ENCODE results near the gene CYP3A4. TPM values are rescaled to one million over a fixed set of nuclear protein-coding genes. Genes with fewer than 3 reads are reported as not detected.
"Not testable (repeated sequence)": the region's sequence is repeated elsewhere in the genome, so short reads cannot be mapped to it uniquely, and the experiment has no call there.

CYP3A4 gene
- polyA plus RNA-seq, 4 donors, result 0.11 to 0.26 (median 0.16) TPM

DNA sequence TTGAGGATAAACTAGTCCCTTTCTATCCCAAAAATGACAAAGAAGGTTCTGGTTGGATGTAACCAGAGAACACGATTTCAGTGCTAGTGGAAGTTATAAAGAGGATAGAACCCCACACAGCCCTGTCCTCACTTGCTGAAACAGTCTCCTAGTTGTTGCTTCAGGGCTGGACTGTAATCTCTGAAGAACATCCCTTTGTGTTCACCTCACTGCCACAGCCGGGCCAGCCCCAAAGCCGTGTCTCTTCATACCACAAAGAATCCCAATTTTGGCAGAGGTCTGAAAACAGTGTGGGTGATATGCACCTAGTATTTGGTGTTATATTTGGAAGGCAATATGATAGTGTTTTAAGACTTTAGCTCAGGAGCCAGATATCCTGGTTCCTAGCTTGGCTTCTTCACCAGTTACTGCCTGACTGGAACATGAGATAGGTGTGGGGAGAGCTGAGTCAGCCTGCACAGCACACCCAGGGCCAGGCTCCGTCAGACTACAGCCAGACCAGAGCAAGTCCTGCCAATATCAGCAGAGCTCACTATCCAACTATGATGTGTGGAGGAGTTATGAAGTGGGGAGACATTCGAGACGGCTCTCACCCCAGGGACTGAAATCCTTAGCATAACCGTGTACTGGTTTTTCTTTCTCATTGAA is 21.2 kb downstream of the CYP3A4 start:
- no peak for DNase-seq (ENCODE audit: low read depth in 4 of 4, low spot score in 3 of 4)

DNA sequence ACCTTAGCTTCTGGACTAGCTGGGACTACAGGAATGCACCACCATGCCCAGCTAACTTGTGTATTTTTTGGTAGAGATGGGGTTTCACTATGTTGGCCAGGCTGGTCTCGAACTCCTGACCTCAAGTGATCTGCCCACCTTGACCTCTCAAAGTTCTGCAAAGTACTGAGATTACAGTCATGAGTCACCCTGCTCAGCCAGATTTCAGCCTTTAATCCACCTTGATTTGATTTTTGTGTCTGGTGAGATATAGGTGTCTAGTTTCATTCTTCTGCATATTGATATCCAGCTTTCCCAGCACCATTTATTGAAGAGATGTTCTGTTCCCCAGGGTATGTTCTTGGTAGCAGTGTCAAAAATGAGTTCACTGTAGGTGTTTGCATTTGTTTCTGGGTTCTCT is 28.9 kb downstream of the CYP3A4 start:
- no peak for DNase-seq (ENCODE audit: low read depth in 4 of 4, low spot score in 3 of 4)

DNA sequence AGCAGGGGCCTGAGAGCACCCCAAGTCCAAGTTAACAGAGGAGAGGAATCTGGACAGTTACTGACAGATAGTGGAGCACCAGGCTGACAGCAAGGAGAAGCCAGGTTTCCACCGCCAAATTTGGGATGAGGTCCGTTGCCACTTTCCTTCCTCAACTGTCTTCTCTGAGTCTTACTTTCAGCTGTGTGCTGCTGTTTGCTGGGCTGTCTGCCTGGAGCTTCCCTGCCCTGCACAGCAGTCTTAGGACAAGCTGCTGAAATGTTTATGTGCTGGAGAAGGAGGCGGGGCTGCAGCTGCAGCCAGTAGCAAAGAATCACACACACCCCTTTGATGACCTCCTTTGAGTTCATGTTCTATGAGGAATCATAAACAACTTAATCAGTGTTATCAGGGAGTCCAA is 31.6 kb downstream of the CYP3A4 start:
- no peak for DNase-seq (ENCODE audit: low read depth in 4 of 4, low spot score in 3 of 4)

DNA sequence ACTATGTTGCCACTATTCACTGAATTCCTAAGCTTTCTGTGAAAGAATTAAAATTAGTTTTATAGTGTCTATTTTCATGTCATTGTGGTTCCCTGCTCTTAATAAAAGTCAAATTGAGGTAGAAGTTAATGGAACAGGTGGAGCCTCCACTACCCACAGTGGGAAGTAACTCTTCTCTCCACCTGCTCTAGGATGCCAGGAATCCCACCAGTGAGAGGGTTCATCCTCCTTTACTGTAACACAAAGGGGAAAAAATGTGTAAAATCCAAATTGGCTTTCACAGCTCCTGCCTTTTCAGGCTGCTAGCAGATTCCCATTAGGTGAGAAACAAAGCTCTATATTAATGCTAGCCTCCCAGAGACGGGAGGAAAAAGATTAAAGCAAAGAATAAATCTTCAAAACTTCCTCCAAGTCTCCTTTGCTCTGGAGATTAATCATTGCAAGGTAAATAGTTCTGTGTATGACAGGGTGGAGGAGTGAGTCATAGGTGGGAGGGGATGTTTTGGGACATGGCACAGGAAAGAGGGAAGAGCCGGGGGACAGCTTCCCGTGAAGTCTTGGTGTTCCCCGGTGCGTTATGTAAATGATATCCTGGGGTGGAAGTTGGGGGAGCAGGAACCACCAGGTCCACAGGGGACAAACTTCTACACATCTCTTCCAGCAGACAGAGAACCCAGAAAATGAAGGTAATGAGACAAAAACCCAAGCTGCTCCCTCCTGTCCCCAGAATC is 32.5 kb downstream of the CYP3A4 start:
- DNase-seq (ENCODE audit: low read depth in 4 of 4, low spot score in 3 of 4), result not testable (repeated sequence)

DNA sequence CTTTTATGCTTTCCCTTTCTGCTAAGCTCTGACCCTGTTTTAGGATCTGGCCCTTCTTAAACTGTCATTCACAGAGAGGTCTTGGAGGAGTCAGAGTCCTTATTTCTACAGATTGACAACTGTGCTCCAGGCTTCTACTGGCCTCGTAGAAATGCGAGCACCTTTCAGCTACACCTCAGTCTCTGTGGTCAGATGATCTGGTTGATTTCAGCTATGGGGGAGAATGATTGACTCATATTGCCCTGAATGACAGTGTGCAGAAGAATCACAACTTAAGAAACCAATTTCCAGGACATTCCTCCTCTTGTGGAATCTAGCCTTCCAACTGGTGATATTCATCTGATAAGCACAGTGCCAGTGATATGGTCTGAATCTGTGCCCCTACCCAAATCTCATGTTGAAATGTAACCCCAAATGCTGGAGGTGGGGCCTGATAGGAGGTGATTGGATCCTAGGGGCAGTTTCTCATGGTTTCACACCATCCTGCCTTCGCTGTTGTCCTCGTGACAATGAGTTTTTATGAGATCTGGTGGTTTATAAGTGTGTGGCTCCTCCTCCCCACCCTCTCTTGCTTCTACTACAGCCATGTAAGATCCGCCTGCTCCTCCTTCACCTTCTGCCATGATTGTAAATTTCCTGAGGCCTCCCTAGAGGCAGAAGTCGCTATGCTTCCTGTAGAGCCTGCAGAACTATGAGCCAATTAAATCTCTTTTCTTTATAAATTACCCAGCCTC is 35.0 kb downstream of the CYP3A4 start:
- DNase-seq (ENCODE audit: low read depth in 4 of 4, low spot score in 3 of 4), result no peak

DNA sequence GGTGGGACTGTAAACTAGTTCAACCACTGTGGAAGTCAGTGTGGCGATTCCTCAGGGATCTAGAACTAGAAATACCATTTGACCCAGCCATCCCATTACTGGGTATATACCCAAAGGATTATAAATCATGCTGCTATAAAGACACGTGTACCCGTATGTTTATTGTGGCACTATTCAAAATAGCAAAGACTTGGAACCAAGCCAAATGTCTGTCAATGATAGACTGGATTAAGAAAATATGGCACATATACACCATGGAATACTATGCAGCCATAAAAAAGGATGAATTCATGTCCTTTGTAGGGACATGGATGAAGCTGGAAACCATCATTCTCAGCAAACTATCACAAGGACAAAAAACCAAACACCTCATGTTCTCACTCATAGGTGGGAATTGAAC is 37.1 kb downstream of the CYP3A4 start:
- DNase-seq (ENCODE audit: low read depth in 4 of 4, low spot score in 3 of 4), result not testable (repeated sequence)

DNA sequence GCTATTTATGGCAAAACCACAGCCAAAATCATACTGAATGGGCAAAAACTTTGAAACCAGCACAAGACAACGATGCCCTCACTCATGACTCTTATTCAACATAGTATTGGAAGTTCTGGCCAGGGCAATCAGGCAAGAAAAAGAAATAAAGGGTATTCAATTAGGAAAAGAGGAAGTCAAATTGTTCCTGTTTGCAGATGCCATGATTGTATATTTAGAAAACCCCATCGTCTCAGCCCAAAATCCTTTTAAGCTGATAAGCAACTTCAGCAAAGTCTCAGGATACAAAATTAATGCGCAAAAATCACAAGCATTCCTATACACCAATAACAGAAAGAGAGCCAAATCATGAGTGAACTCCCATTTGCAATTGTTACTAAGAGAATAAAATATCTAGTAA is 38.6 kb downstream of the CYP3A4 start:
- DNase-seq (ENCODE audit: low read depth in 4 of 4, low spot score in 3 of 4), result not testable (repeated sequence)

DNA sequence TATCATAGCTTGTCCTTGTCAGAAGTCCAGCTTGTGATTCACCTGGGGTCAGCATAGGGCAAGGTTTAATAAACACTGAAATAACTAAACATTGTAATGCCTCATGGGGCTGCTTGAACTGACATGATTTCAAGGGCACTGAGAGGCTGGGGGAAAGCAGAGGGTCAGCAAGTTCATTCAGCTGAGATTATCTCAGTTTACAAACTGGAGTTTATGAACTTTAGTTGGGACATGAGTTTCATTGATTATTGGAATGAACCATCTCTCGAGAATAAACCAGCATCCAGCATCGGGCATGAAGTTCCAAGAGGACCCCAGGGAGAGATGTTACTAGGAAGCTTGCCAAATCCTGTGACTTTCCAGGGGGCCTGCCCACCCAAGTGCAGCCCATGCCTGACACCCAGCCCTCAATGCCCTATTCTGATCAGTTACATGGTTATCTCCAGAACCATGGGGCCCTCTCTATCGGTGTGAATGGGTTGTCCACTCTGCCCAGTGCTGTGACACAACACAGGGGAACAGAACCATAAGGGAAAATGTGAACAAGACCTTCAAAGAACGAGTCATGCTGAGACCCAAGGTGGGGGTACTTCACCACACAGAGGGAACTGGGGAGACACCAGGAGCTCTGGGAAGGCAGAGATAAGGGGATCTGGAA is 41.1 kb downstream of the CYP3A4 start:
- DNase-seq (ENCODE audit: low read depth in 4 of 4, low spot score in 3 of 4), result no peak

DNA sequence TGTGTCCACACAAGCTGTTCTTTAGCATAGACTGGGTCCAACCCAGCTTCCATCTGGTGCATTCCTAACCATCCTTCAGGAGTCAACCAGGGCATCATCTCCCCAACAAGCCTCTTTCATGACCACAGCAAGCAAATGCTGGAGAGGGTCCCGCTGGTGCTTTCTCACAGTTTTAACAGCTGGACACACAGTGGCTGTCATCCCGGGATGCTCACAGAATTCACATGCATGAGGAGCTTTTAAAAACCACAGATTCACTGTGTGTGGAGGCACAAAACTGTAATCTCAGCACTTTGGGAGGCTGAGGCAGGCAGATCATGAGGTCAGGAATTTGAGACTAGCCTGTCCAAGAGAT is 42.6 kb downstream of the CYP3A4 start:
- no peak for DNase-seq (ENCODE audit: low read depth in 4 of 4, low spot score in 3 of 4)

DNA sequence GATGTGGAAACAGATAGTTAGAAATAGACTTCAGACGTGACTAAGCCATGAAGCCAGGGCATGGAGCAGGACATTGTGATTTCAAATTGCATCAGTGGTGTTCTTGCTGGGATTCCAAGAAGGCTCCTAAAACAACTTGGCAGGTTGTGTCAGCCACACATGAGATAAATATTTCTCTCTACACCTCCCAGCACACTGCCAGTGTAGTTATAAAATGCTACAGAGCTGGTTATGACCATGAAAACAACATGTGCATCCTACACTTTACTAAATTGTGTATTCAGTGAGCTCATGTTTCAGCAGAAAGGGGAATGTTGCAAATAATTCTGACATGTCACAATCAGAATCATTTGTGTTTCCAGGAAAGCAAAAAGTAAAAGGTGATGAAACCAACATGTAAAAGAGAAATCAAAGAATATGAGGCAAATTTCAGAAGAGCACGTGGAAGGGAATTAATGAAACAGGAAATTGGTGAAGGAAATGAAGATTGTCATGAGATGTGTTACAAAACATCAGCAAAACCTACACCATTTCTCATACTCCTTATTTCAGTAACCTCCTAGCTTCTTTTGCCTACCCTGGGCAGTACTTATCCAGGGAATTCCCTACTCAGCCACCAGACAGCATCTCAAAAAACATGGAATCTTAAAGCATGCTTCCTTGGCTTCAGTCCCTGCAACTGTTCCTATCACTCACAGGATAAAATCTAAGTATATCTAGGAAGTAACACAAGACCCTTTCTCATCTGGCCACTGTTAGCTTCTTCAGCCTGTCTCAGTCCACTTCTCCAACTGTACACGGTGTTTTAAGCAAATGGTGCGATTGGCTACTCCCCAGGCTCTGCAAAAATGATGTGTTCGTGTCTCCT is 43.2 kb downstream of the CYP3A4 start:
- no peak for DNase-seq (ENCODE audit: low read depth in 4 of 4, low spot score in 3 of 4)

DNA sequence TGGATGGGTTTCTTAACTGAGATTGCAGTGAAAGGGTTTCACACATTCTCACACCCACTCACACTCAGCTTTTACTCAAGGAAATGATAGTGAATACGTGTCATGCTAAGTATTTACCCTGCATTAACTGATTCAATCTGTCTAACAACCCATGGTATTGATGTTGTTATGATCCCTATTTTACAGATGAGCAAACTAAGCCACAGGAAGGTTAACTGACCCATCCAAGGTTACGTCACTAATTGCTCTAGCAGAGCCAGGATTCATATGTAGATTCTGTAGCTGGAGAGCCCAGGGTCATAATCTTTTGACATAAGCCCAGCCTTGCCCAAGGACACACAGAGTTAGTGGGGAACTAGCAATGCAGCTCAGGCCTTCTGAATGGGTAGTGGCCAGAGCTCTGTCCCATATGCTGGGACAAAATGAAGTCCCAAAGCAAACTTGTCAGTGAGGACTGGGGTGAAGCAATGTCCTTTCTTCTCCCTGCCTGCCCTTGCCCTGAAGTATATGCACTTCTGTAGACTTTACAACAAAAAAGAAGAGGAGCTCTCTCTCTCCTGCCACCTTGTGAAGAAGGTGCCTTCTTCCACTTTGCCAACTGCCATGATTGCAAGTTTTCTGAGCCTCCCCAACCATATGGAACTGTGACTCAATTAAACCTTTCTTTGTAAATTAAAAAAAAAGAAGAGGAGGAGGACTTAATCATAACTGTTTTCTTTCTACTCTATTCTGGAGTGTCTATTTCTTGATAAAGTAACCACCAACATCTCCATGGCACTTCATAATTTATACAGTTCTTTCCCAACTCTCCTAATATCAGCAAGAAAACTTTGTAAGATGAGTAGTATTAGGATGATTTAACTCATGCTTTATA is 44.0 kb downstream of the CYP3A4 start:
- no peak for DNase-seq (ENCODE audit: low read depth in 4 of 4, low spot score in 3 of 4)

DNA sequence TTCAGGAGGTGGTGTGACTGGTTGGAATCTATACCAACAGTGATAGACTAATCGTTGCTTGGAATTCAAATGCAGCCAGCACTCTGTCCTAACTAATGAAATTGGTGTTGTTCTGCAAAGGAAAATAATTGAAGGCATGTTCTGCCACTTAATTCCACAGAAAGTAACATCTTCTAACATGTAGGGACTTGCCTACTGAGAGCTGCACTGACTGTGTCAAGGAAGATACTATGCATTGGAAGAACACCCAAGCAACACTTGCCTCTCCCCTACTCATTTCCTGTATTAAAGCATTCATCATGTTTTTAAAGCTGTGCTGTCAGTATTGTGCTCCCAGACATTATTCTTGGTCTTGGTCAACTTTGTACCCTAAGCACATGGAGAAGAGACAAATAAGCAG is 46.3 kb downstream of the CYP3A4 start:
- DNase-seq (ENCODE audit: low read depth in 4 of 4, low spot score in 3 of 4), result no peak

DNA sequence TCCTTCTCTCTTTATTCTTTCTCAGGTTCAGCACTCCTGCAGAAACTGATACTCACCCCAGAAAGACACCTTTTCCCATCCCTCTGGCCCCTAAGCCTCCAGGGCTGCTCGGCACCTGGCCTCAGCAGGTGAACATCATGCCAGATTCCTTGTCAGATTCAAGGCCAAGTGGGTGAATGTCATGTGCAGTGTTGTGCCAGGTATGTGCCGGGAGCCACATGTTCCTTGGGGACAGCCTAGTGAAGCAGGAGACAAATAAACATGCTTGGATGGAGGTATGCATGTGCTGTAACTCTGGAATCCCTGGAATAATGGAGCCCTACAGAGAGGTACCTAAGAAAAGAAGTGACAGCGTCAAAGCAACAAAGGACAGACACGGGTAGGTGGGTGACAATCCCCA is 47.3 kb downstream of the CYP3A4 start:
- not testable (repeated sequence) for DNase-seq (ENCODE audit: low read depth in 4 of 4, low spot score in 3 of 4)

DNA sequence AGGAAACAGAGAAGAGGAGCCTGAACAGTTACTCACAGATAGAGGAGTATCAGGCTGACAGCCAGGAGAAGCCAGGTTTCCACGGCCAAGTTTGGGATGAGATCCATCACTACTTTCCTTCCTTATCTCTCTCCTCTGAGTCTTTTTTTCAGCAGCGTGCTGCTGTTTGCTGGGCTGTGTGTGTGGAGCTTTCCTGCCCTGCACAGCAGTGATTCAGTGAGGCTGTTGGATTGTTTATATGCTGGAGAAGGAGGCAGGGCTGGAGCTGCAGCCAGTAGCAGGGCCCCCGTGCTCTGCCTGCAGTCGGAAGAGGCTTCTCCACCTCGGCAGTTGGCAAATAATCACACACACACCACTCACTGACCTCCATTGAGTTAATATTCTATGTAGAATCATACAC is 49.0 kb downstream of the CYP3A4 start, which contains the start of gene CYP3A7:
Gene CYP3A7, minus strand, starts transcription at position 210 of the 400 bp plus-strand sequence. Its CDS starts 103 bp downstream, at position 107.
- no peak for DNase-seq (ENCODE audit: low read depth in 4 of 4, low spot score in 3 of 4)

DNA sequence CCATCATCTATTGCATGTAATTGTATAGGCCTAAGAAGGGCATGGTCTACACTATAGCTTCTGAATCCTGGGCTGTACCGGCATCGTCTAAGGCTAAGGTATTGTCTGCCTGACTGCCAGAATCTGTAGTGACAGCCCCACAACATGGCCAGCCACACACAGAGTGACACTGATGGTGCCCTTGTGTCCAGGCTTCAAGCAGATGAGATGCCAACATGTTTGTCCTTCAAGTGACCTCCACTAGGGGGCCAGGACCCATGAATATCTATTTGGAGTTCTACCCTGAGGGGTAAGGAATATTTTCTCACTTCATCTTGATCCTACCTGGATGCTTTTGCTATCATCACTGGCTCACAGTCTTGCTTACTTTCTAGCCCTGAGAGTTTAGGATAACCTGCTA is 50.5 kb downstream of the CYP3A4 start:
- no peak for DNase-seq (ENCODE audit: low read depth in 4 of 4, low spot score in 3 of 4)

DNA sequence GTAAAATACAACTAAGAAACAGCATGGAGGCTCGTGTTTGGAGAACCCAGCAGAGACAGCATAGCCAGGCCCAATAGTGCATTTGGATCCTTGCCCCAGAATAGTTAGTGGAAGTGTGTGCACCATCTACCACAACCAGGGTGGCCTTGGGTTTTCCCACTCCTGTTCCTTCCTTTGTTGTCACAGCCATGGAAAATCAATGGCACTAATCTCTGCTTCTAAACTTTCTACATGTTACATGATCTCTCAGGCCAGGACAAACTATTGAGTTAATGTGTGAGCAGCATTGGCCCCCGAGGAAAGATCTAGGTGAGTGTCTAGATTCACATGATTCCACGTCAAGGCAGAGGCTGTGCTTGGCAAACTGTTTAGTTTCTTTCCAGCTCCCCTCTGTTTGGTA is 51.0 kb downstream of the CYP3A4 start:
- no peak for DNase-seq (ENCODE audit: low read depth in 4 of 4, low spot score in 3 of 4)

DNA sequence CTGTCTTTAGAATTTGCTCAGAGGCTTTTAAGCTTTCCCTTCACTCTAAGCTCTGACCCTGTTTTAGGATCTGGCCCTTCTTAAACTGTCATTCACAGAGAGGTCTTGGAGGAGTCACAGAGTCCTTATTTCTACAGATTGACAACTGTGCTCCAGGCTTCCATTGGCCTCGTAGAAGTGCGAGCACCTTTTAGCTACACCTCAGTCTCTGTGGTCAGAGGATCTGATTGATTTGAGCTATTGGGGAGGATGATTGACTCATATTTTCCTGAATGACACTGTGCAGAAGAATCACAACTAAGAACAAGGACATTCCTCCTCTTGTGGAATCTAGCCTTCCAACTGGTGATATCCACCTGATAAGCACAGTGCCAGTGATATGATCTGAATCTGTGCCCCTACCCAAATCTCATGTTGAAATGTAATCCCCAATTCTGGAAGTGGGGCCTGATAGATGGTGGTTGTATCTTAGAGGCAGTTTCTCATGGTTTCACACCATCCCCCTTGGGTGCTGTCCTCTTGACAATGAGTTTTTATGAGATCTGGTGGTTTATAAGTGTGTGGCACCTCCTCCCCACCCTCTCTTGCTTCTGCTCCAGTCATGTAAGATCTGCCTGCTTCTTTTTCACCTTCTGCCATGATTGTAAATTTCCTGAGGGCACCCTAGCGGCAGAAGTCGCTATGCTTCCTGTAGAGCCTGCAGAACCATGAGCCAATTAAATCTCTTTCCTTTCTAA is 52.2 kb downstream of the CYP3A4 start:
- no peak for DNase-seq (ENCODE audit: low read depth in 4 of 4, low spot score in 3 of 4)

DNA sequence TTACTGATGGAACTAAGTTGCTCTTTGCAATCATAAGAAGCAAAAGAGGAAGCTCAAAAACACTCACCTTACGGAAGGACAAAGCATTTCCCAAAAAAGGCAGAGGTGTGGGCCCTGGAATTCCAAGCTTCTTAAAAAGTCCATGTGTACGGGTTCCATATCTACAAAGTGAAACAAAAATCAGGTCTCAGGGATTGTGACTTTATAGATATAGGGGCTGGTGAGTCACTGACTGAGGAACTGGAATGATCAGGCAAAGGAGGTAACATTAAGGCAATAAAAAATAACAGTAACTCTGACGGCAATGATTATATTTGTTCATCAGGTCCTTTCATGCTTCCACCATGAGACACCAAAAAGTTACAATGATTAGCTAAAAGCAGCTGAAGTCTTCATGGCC is 53.0 kb downstream of the CYP3A4 start:
- DNase-seq (ENCODE audit: low read depth in 4 of 4, low spot score in 3 of 4), result no peak
